OCI-LY1 (cell line): ENCODE data around the gene CARNS1.

Source experiments
- CTCF ChIP-seq: fragments of 200-600 bp; sonication (generic), shearing (Covaris generic); IDR thresholded peaks from 2 replicates; pipeline ENCODE4 v1.5.1; 2017; ENCODE audit warnings: mild to moderate bottlenecking, antibody characterized with exemption, low read length, moderate library complexity, mixed read lengths
- EZH2 ChIP-seq: fragments of 200-600 bp; sonication (generic), shearing (Covaris generic); IDR thresholded peaks from 2 replicates; pipeline ENCODE4 v1.8.0; 2017; ENCODE audit warnings: borderline replicate concordance, mixed run types, mild to moderate bottlenecking, antibody characterized with exemption, low read length, moderate library complexity, mixed read lengths

GRCh38 chr11:67455054-67455453, 39.6 kb downstream of the CARNS1 start, which contains the start of gene CABP4:
- no peak for TF ChIP-seq EZH2
- TF ChIP-seq CTCF, result no peak
